NCI-H1694 (cell line): ENCODE measurements around the gene AKAP5.
A peak's percentile ranks its signal among the peaks of the same experiment; 100 is the strongest.
"Not testable (repeated sequence)": the region's sequence is repeated elsewhere in the genome, so short reads cannot be mapped to it uniquely, and the experiment has no call there.

Experiments used
- DNase-seq: peaks from one replicate; lab custom pipeline; 2025; lab: John Stamatoyannopoulos, UW

The AKAP5 gene

DNA sequence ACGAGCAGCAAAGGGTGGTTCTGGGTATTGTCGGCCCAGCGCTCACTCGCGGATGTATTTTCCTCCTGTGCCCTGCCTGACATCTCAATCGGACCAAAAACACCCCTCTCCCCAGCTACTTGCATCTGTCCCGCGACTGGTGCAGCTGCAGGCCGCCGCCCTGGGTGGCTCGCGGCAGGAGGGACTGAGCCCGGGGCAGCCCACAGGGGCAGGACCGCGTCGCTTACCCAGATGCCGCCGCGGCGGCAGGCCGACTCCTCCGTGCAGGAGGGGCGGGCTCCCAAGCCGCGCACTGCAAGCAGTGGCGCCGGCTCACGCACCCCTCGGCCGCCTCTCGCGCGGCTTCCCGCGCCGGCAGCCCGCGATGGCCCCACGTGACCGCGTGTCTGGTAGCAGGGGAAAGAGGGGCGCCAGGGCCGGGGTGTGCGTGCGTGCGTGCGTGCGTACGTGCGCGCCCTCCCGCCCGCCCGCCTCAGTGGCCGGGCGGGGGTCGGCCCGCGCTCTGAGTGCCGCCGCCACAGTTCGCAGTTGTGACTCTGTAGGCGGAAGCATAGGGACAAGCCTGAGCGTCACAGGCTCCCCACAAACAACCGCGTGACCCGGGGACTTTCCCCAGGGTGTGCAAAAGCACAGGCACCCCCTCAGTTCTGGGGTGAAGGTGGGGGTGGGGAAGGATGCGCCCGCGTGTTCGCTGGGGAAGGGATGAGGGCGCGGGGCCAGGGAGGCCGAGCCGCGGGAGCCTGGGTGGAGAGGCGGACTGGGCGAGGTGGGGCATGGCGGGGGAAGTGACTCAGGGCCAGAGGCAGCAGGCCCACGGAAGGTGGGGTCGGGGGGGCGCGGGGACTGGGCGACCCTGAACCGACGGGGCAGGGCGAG lies 38.4 kb downstream of the AKAP5 start, which contains the start of gene ZBTB25:
Gene ZBTB25 (minus strand): TSS at position 405 of the 876 bp plus-strand sequence. CDS start 13,305 bp downstream, outside the sequence.
- peak; percentile 77 for DNase-seq

DNA sequence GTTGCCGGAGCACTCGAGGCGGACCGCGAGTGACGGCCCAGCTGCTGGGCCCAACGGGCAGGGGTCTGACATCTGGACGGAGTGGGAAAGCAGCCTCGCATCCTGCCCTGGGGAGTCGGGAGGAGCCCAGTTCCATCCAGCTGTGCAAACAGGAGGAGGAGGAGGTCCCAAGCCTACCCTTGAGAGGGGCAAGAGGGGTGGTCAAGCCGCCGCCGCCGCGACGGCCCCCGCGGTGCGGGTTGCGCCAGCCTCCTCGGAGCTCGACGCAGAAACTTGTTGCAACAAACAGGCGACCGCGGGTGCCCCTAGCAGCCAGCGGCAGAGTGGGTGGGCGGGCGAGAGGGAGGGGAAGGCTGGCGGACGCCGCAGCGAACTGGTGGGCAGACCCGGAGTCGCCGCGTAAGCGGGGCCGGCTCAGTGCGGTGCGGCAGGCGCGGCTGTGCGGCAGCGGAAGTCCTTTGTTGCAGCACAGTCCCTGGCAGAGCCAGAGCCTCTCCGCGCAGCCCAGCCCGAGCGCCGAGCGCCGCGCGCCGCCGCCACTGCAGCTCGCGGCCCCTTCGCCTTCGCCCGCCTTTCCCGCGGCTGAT lies 39.1 kb downstream of the AKAP5 start, which contains the start of gene ZBTB1:
Gene ZBTB1 (plus strand): TSS at position 461 of the 587 bp plus-strand sequence. CDS start 16,735 bp downstream, outside the sequence.
- DNase-seq, result peak; percentile 53

DNA sequence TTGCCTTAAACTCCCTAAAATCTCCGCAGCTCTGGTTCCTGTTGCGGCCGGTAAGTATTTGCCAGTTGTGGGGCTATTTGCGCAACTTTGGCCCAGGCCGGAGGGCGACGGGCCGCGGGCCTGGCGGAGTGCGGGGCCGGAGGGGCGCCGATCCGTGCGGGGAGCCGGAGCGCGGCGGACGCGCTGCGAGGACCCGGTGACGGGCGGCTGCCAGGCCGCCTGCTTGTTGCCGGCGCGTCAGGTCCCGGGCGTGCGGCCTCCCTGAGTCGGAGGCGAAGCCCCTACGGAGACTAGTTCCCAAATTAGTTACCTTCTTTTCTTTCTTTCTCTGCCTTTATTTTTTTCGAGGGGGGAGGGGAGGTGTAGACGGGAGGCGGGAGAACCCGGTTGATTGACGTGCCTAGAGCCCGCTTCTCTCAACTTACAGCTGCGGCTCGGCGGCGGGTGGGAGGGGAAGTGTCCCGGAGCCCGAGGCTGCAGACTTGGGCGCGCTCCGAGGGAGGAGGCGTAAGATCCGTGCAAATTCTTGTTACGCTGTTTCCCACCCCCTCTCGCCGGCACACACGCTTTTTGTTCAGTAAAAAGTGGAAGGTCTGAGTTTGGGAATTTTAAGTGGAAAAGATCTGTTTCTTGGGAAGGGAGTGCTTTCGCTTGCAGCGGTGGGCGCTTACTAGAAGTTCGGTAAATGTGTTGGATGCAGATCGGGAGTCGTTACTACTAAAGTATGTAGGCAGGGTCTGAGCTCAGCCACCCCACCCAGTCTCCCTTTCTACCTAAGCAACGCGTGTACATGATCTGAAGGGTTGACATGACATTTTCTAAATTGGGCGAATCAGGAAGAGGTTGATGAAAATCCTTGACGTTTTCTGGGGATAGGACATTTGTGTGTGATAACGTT lies 39.8 kb downstream of the AKAP5 start:
- peak; percentile 84 for DNase-seq

DNA sequence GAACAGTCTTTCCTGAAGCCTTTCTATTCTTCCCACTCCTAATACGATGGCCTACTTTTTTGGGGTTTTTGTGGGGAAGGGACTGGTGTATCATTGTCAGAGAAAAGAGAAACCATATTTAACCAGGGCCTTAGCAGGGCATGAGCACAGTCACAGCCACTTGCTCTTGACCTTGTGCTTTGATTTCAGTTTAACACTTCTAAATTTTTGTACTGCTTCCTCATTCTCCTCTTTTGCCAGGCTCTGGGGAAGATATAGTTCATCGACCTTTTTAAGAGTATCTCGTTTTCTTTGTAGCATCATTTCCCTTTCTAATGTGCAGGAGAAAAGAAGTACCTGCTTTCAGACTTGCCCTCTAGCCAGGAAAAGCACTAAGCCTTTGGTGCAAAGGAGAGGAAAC lies 41.4 kb downstream of the AKAP5 start:
- DNase-seq, result no peak

DNA sequence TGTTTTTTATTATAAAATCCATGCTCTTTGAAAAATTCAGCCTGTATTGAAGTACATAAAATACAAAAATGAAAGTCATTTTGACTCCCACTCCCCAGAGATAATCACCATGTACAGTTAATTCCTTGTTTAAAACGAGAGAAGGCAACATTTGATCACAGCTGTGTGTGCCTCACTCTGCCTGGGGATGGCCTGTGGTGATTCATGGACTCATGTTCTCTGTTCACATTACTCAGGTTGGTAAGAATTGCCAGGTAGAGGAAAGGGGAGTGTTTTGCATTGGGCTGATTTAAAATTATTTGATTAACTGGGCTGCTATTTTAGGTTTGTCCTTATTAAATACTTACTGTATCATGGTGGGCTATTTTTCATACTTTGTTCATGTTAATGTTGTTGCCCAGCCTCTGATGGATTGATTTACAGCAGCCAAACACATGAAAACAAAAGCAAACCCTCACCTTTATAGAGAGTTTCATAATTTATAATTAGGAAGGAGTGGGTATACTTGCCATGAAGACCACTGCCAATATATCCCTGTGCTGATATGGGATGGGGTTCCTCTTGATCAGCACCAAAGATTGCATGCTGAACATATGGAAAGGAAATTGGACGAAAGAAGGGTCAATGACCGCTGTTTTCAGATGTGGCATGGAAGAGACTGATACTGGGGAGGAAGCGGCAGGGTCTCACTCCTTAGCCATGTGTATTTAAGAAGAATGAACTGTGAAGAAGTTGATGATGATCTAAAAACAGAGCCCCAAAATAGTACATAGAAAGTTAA lies 42.3 kb downstream of the AKAP5 start:
- no peak for DNase-seq

DNA sequence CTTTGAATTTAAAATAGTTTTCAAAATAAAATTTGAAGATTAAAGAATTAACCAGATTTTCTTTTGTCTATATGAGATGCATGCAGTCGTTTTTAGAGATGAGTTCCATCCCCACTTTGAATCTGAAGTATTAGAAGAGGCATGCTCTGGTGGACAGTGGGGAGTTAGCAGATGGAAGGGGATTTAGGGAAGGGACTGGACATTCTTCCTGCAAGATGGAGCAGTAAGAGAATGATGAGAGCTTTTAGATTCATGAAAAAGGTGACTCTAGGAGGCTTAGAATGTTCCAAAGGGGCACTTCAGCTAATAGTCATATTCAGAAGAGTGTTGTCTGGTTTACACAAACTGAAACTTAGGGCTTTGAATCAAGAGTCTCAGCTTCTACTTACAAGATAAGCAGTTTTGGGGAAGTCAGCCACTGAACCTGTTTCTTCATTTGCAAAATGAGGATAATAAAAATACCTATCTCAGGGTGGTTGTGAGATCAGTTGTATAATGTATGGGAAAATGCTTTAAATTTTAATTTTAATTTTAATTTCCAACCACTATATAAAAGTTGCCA lies 43.0 kb downstream of the AKAP5 start:
- DNase-seq, result no peak

DNA sequence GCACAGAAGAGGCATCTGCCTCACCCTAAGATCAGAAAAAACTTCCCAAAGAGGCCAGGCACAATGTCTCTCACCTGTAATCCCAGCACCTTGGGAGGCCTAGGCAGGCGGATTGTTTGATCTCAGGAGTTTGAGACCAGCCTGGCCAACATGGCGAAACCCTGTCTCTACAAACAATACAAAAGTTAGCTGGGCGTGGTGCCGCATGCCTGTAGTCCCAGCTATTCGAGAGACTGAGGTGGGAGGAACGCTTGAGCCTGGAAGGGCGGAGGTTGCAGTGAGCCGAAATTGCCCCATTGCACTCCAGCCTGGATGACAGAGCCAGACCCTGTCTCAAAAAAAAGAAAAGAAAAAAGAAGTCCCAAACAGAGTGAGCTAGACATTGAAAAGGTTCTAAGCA lies 43.7 kb downstream of the AKAP5 start:
- no peak for DNase-seq

DNA sequence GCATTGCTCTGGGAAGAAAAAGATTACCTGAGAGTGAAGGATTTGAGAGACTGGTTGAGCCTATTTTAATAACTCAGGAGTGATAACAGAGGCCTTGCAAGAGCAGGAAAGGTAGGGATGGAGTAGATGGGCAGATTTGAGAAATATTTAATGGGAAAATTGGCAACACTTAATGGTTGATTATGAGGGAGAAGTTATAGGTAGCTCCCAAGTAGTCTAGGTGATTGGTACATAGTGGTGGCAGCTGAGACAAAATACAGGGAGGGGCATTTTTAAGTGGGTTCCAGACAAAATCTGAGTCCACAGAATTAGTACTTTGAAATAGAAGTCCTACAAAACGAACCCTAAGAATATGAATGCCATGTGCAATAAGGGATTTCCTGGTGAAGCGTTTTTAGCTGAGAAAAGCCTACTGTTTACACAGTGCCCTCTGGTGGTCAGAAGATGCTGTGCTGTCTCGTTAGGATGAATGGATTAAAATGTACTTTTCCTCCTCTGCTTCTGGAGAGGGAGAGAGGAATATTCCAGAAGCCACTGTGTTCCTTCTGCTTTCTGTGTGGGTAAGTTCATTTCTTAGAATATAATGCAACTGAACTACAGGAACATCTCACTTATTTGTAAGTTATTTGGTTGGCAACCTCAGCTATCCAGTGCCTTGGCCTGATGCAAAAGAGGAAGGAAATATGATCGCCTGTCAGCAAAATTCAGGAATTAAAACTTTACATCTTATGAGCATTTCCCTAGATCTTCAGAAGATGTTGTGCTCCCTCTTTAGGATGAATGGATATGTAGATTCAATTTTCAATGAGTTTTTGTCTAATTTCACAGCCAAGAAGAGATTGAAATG lies 45.7 kb downstream of the AKAP5 start:
- peak; percentile 87 for DNase-seq

DNA sequence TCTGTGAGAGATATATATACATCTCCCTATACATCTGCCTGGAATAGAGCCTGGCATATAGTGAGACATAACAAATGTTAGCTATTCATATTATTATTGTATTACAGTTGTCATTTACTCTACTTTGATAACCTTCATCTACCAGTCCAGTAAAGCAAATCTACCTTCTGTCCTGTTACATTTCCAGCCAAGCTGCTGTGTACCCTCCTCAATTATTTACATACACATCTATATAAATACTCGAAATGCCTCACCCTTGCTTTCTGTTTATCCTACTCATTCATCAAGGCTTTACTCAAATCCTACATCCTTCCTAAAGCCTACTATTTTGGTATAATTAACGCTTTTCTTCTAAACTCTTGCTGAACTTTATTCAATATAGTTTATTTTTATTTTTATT lies 48.0 kb downstream of the AKAP5 start:
- DNase-seq, result no peak

DNA sequence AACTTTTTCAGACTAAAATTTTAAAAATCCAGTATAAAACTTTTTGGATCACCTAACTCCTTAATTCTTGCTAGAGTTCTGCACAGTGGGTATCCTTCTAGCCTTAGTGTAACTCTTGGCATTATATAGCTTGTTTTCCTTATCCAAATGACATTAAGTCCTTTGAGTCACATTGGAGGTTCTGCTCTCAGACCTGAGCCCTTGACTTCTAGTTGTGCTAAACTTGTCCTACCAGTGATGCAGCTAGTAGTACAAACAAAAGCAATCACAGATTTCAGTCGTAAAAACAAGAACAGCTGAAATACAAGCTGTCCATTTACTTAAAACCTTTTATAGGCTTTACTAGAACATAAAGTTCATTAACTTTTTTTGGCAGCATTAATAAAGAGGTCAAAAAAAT lies 49.8 kb downstream of the AKAP5 start:
- DNase-seq, result no peak

DNA sequence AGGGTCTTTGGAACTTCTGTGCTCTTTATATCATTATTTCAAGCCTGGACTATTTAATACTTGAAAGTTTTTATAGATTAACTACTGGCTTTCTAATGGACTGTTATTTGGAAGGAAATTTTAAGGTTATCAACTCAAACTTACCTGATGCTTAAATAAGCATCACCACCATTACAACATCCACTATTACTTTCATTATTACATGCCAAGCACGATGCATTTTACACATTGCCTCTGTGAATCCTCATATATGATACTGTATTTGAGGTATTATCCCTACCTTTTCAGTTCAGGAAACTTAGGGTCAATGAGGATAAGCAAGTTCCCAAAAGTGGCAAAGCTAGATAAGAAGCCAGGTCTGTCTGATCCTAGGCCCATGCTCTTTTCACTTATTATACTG lies 51.7 kb downstream of the AKAP5 start:
- DNase-seq, result no peak

DNA sequence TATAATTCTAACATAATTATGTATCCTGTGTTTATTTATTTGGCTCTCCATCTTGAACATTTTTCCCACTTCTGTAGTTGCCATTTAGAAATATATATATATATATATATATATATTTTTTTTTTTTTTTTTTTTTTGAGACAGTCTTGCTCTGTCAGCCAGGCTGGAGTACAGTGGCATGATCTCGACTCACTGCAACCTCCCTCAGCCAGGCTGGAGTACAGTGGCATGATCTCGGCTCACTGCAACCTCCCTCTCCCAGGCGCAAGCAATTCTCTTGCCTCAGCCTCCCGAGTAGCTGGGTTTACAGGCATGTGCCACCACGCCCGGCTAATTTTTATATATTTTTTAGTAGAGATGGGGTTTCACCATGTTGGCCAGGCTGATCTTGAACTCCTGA lies 52.4 kb downstream of the AKAP5 start:
- DNase-seq, result not testable (repeated sequence)

DNA sequence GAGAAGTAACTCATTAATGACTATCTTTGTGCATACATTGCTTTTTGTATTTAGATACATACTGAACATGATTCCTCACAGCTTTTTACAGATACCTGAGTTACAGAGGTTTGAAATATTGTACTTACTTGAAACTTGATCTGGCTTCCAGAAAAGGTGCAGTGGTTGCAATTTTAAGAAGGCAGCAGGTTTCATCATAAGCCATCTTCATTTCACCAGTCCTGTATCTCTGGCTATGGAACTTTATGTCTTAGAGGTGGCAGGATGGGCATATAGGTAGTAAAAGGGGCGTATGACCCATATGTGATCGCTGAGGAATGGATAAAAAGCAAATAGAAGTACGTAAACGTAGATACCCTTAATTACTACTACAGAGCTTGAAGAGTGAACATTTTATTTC lies 52.9 kb downstream of the AKAP5 start:
- DNase-seq, result no peak

DNA sequence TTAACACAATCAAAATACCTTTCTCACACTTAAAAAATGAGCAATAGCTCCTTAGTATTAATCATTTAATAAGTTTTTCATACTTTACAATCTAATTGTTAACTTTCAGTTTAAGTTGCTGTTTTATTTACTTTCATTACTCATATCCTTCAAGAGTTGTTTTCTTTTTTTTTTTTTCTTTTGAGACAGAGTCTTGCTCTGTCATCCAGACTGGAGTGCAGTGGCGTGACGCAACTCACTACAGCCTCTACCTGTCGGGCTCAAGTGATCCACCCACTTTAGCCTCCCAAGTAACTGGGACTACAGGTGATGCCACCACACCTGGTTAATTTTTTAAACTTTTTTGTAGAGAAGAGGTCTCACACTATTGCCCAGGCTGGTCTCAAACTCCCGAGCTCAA lies 55.4 kb downstream of the AKAP5 start:
- DNase-seq, result no peak

DNA sequence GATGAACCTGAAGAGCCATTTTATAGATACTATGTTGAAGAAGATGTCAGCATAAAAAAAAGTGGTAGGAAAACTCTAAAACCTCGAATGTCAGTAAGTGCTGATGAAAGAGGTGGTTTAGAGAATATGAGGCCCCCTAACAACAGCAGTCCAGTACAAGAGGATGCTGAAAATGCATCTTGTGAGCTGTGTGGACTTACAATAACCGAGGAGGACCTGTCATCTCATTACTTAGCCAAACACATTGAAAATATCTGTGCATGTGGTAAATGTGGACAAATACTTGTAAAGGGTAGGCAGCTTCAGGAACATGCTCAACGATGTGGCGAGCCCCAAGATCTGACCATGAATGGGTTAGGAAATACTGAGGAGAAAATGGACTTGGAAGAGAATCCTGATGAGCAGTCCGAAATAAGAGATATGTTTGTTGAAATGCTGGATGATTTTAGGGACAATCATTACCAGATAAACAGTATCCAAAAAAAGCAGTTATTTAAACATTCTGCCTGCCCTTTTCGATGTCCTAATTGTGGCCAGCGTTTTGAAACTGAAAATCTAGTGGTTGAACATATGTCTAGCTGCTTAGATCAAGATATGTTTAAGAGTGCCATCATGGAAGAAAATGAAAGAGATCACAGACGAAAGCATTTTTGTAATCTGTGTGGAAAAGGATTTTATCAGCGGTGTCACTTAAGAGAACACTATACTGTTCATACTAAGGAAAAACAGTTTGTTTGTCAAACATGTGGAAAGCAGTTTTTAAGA lies 57.5 kb downstream of the AKAP5 start:
- no peak for DNase-seq
